GM13977 (cell line): ENCODE measurements around the gene CDH7.

Experiments
- DNase-seq: peaks from one replicate; pipeline ENCODE4 v3.0.0; 2012; ENCODE audit warnings: low spot score
- in situ Hi-C: fragments of 300-500 bp; cut with MboI; formaldehyde crosslinking; loops from one replicate; pipeline ENCODE4 v1.12.0; 2022; ENCODE audit warnings: low sequenced_read_pairs, low pct_unique_long_range_greater_than_20kb, mixed read lengths, inconsistent platforms; ENCODE audit not compliant: unreplicated experiment
- TF ChIP-seq, protein P1 (sequence below): IDR thresholded peaks from 2 replicates; pipeline ENCODE4 v1.5.1; 2012; ENCODE audit warnings: mild to moderate bottlenecking, control low read depth; ENCODE audit not compliant: insufficient read depth; ENCODE audit errors: extremely low read depth, missing control alignments

CDH7 gene

DNA sequence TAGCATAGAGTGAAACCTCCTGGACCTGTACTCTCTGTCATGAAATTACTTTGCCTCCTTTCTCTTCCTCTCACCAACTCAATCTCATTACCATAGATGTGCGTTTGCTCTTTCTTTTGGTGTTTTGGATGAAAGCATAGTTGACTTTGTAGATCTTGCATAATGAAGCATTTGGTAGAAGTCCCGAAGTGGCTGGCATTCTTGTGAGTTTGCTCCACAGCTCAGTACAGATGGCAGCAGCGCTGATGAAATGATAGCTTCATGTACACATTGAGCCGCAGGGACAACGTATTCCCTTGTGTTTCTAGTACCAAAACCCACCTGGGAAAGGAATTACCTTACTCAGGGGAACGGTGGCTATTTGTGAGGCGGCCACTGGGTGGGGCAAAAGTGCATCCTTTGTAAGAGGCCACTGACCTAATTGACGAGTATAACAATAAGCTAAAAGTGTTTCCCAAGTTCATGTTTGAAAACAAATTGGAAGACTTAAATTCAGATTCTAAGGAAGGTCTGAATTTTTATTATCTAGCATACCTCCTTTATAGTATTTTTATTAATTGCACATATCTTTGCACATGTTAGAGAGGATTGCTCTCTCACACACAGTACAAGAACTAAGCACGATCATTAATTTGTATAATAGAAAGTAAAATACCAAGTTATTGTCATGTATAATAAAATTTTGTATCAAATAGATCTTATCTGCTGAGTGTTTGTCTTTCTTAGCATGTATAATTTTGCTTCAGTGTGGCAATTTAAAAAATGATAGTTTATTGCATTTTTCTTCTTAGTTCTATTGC lies 25.4 kb upstream of the CDH7 start:
- DNase-seq, result no peak
- TF ChIP-seq, protein P1, sequence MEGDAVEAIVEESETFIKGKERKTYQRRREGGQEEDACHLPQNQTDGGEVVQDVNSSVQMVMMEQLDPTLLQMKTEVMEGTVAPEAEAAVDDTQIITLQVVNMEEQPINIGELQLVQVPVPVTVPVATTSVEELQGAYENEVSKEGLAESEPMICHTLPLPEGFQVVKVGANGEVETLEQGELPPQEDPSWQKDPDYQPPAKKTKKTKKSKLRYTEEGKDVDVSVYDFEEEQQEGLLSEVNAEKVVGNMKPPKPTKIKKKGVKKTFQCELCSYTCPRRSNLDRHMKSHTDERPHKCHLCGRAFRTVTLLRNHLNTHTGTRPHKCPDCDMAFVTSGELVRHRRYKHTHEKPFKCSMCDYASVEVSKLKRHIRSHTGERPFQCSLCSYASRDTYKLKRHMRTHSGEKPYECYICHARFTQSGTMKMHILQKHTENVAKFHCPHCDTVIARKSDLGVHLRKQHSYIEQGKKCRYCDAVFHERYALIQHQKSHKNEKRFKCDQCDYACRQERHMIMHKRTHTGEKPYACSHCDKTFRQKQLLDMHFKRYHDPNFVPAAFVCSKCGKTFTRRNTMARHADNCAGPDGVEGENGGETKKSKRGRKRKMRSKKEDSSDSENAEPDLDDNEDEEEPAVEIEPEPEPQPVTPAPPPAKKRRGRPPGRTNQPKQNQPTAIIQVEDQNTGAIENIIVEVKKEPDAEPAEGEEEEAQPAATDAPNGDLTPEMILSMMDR, result peak; percentile 52
- in situ Hi-C loops, result no loop called here

DNA sequence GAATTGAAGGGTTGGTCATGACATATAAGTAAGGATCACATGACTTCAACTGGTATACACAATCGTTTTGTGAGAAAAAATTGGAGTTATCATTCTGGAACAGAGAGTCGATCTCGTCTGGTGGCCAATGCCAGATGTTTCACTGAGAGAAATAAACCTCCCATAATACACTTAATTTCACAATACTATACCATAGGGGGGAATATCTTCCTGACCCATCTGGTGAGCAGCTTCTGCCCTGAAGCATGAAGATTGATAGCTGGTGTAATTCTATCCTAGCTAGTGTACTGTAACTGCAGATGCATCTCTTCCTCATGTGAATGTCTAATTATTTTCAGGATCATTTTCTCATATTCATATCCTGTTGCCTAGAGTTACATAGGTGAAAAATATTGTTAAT lies 15.7 kb upstream of the CDH7 start:
- in situ Hi-C loops, result no loop called here
- TF ChIP-seq, protein P1, result no peak
- no peak for DNase-seq

DNA sequence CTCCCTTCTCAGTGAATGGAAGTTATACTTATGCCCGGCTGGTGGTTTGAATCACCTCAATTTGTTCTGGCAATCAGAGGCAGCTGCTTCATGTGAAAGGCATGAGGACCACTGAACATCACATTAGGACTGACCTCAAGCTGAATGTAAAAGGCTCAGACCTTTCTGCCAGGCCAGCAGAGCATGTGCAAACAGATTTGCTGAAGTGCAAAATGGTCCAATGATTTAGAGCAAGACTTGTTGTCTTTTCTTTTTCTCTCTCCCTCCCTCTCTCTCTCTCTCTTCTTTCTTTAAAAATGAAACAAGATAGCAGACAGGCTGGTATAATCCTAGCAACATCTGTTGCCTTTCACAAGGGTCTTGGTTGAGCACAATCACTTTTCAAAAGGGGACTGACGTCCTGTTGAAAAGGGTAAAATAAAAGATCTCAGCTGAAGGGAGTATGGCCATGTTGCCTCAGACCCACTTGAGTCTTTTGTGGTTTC lies 13.3 kb upstream of the CDH7 start:
- DNase-seq, result no peak
- in situ Hi-C loops, result no loop called here
- TF ChIP-seq, protein P1, result no peak

DNA sequence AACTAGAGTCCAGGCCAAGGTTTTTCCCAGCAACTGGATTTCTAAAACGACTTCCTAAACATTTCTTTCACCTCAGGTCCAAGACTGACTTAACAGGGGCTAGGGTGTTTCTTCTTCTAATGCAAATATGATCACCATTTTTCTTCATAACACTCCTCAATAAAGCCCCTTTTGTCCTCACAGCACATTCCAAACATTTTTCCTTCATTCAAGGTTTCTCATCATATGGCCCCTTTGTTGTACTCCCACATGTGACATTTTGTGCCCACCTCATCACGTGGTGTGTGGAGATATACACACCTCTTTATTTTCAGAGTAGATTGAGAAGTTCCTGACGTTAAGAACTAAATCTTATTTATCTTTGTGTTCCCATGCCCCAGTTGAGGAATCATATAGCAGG lies 3.9 kb upstream of the CDH7 start:
- TF ChIP-seq, protein P1, result no peak
- in situ Hi-C loops, result no loop called here
- DNase-seq, result no peak

DNA sequence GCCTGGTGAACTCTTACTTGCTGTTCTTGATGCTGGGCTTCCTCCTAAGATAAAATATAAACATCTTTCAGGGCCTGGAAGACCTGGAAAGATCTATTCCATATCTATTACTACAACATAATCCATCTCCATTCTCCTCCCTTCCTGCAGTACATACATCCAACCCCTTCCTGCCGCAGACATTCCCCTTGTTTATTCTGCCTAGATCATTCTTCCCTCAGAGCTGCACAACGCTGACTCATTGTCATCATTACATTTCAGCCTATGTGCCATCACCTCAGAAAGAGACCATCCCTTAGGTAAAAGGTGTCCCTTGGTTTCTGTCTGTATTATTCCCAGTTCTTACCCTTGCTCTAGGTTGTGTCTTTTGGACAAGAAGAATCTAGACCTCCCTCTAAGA lies 2.5 kb upstream of the CDH7 start:
- TF ChIP-seq, protein P1, result no peak
- no peak for DNase-seq
- in situ Hi-C loops, result no loop called here

DNA sequence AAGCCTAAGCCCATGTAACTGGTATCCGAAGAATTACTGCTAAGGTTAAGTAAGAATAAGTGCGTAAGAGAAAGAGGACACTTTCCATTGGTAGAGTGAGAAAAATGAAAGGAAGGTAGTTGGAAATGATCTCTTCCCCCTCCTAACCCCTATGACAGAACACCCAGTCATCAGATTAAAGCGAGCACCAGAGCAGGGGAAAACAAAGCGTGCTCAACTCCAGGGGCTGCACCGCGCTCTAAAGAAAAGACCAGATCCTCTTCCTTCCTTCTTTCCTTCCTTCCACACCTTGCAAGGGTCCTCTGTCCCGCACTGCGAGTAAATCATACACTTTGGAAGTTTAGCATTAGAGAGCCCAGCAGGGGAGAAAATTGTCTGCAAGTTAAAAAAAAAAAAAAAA lies 971 bp upstream of the CDH7 start:
- in situ Hi-C loops, result no loop called here
- DNase-seq, result no peak

More for the DNA sequence above, 971 bp upstream of the CDH7 start:
- TF ChIP-seq, protein P1, result no peak
